Adrenal gland (tissue), 5 donors: ENCODE measurements around the gene SERAC1.

Source experiments
- POLR2A ChIP-seq, 2 donors: fragments of 450-650 bp; IDR thresholded peaks; one replicate each; pipeline ENCODE4 v1.6.1; 2017; ENCODE audit warnings: antibody characterized with exemption in 2 of 2, mild to moderate bottlenecking in 2 of 2, moderate library complexity in 1 of 2
- TF ChIP-seq, protein P1 (sequence below), 6 experiments: fragments of 450-650 bp in 4 of 6; fragments of 200-600 bp in 2 of 6; sonication (generic) in 1 of 6; IDR thresholded peaks; 1 replicate in 5 of 6; 2 replicates in 1 of 6; pipeline versions ENCODE4 v1.5.1 to v1.8.0; 2016 to 2021; ENCODE audit warnings: antibody characterized with exemption in 6 of 6, mild to moderate bottlenecking in 2 of 6, moderate library complexity in 1 of 6
- donor health status: DM: no; HTN: no; CAD: no.

DNA sequence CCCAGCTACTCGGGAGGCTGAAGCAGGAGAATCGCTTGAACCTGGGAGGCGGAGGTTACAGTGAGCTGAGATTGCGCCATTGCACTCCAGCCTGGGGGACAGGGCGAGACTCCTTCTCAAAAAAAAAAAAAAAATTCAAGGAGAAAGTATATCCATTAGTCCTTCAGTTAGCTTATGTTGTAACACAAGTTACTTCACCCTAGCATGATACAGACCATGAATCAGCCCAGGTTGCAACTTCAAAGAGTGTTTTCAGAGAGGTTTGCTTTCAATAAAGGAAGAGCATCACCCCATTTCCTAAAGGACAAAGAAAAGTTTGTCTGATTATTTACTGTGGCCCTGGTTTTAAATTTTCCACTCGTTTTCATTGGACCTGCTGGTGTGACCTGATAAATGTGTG lies 73.0 kb downstream of the SERAC1 start:
- TF ChIP-seq, protein P1, sequence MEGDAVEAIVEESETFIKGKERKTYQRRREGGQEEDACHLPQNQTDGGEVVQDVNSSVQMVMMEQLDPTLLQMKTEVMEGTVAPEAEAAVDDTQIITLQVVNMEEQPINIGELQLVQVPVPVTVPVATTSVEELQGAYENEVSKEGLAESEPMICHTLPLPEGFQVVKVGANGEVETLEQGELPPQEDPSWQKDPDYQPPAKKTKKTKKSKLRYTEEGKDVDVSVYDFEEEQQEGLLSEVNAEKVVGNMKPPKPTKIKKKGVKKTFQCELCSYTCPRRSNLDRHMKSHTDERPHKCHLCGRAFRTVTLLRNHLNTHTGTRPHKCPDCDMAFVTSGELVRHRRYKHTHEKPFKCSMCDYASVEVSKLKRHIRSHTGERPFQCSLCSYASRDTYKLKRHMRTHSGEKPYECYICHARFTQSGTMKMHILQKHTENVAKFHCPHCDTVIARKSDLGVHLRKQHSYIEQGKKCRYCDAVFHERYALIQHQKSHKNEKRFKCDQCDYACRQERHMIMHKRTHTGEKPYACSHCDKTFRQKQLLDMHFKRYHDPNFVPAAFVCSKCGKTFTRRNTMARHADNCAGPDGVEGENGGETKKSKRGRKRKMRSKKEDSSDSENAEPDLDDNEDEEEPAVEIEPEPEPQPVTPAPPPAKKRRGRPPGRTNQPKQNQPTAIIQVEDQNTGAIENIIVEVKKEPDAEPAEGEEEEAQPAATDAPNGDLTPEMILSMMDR (IDR thresholded peaks at IDR 0.05) = no peak
- TF ChIP-seq POLR2A (IDR thresholded peaks at IDR 0.05) = no peak
